22Rv1 (cell line): Measurements from ENCODE around the gene MRPL11.

Experiments used
- CTCF ChIP-seq: fragments of 450-650 bp; IDR thresholded peaks from 2 replicates; pipeline ENCODE4 v1.5.1; 2017; ENCODE audit warnings: mild to moderate bottlenecking
- ZFX ChIP-seq: fragments of 450-650 bp; IDR thresholded peaks from 2 replicates; pipeline ENCODE4 v1.6.1; 2017; ENCODE audit warnings: antibody characterized with exemption, borderline replicate concordance

- TF ChIP-seq CTCF: no peak
- TF ChIP-seq ZFX: no peak
These were observed 31.0 kb downstream of the MRPL11 start for GRCh38 chr11:66407651-66408050.
